ENCODE measurements around the gene CDCA5.

CDCA5 gene

DNA sequence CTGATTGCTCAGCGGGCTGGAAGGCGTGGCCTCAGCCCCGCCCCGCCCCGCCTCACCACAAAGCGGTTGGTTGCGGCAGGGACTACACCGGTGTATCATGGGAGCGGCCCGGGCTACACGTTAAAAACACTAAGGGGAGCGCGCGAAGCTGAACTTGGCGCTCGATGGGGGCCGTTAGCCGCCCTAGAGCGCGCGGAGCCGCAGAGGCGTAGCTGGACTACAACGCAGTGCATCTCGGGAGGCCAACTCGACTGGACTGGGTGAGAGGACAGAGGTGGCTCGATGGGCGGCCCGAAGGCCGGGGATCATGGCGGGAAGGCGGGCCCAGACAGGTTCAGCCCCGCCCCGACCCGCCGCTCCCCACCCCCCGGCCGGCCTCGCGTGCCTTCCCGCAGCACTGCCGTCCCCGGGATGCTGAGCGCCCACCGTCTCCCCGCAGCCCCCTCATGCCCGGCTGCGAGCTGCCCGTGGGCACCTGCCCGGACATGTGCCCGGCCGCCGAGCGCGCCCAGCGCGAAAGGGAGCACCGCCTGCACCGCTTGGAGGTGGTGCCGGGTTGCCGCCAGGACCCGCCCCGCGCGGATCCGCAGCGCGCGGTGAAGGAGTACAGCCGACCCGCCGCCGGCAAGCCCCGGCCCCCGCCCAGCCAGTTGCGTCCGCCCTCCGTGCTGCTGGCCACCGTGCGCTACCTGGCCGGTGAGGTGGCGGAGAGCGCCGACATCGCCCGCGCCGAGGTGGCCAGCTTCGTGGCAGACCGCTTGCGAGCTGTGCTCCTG is 42.8 kb downstream of the CDCA5 start, which contains the start of gene SAC3D1:
SAC3D1 (plus strand) TSS at position 364 of the 776 bp plus-strand sequence; CDS start at position 447, 83 bp downstream.
- DNase-seq, result peak; percentile 84

GRCh38 chr11:65040520-65040846 is 43.4 kb downstream of the CDCA5 start:
- no peak for DNase-seq

DNA sequence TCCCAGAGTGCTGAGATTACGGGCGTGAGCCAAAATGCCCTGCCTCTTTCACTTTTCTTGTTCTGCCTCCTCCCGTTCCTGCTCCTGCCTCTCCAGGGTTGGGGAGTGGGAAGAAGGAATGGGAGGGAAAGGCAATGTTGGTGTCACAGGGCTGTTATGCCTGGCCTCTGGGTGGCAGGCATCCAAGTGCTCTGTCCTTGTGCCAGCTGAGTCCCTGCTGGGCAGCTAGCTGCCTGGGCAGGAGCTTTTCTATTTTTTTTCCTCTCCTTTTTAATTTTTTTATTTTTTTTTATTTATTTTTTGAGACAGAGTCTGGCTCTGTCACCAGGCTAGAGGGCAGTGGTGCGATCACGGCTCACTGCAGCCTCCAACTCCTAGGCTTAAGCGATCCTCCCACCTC is 46.9 kb downstream of the CDCA5 start:
- DNase-seq, result no peak

DNA sequence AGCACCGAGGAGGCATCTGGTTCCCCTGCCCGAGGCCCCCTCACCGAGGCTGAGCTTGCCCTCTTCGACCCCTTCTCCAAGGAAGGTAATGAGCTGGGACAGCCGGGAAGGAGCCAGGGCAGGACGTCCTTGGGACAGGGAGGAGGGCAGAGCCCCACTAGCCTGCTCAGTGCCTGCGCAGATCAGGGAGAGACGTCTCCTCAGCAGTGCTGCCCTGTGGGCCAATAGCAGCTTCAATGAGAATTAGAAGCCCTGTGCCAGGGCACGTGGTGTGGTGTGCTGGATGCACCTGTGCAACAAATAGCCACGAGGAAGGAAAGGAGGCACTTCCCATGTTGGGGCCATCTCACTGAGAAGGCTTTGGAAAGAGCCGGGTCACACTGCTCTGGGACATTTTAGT is 48.3 kb downstream of the CDCA5 start:
- no peak for DNase-seq

DNA sequence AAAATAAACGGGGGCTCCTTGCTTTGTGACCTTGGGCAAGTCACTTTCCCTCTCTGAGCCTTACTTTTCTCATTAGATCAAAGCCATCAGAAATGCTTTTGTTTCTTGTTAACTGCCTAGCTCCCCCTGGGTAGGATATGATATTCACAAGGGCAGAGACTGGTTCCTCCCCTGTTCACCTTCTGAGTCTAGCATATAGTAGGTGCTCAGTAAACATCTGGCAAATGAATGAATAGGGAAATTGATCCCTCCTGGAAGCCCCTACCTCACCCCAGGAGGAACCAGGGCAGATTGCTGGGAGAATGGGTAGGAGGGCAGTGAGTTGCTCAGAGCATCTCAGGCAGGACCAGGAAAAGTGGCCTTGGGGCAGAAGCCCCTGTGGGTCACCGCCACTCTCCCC is 49.4 kb downstream of the CDCA5 start:
- DNase-seq, result no peak

- DNase-seq, result no peak
These were observed 51.6 kb downstream of the CDCA5 start for GRCh38 chr11:65032216-65032615.

All from activated gamma-delta T cell treated with Interleukin-2 at 50 U/mL for 16 hours (primary cell).